ENCODE results near the gene COPS3.
A peak's percentile ranks its signal among the peaks of the same experiment; 100 is the strongest.

COPS3 gene

GRCh38 chr17:17241656-17242055, 39.4 kb downstream of the COPS3 start:
- no peak for DNase-seq (ENCODE audit: low read depth)

- no peak for DNase-seq (ENCODE audit: low read depth)
These were observed 41.2 kb downstream of the COPS3 start for GRCh38 chr17:17239832-17240231.

- DNase-seq (ENCODE audit: low read depth): peak; percentile 78
These were observed 43.8 kb downstream of the COPS3 start, which contains the start of gene FLCN for GRCh38 chr17:17237026-17237799. TSS of gene FLCN (minus strand) at chr17:17237168. CDS start at chr17:17228137, 9,031 bp downstream.

GRCh38 chr17:17236295-17237025, 44.6 kb downstream of the COPS3 start:
- no peak for DNase-seq (ENCODE audit: low read depth)

- no peak for DNase-seq (ENCODE audit: low read depth)
These were observed 45.6 kb downstream of the COPS3 start for GRCh38 chr17:17235212-17236174.

GRCh38 chr17:17232303-17232621, 48.8 kb downstream of the COPS3 start:
- no peak for DNase-seq (ENCODE audit: low read depth)

GRCh38 chr17:17231621-17232302, 49.3 kb downstream of the COPS3 start:
- no peak for DNase-seq (ENCODE audit: low read depth)

GRCh38 chr17:17229416-17230384, 51.3 kb downstream of the COPS3 start:
- DNase-seq (ENCODE audit: low read depth): no peak

GRCh38 chr17:17228521-17229279, 52.3 kb downstream of the COPS3 start:
- DNase-seq (ENCODE audit: low read depth): no peak

GRCh38 chr17:17227608-17228520, 53.2 kb downstream of the COPS3 start:
- DNase-seq (ENCODE audit: low read depth): no peak

- no peak for DNase-seq (ENCODE audit: low read depth)
These were observed 54.4 kb downstream of the COPS3 start for GRCh38 chr17:17226451-17227265.

GRCh38 chr17:17225901-17226300, 55.1 kb downstream of the COPS3 start:
- no peak for DNase-seq (ENCODE audit: low read depth)

- DNase-seq (ENCODE audit: low read depth): no peak
These were observed 56.9 kb downstream of the COPS3 start for GRCh38 chr17:17224137-17224536.

- DNase-seq (ENCODE audit: low read depth): no peak
These were observed 57.3 kb downstream of the COPS3 start for GRCh38 chr17:17223736-17224135.

GRCh38 chr17:17221329-17221728, 59.7 kb downstream of the COPS3 start:
- no peak for DNase-seq (ENCODE audit: low read depth)

GRCh38 chr17:17220529-17220928, 60.5 kb downstream of the COPS3 start:
- DNase-seq (ENCODE audit: low read depth): no peak

GRCh38 chr17:17217995-17218394, 63.1 kb downstream of the COPS3 start:
- DNase-seq (ENCODE audit: low read depth): no peak

- DNase-seq (ENCODE audit: low read depth): no peak
These were observed 64.3 kb downstream of the COPS3 start for GRCh38 chr17:17216776-17217175.
